ENCODE measurements around the gene CRKL.

The CRKL gene

GRCh38 chr22:20997536-20998257, 80.5 kb downstream of the CRKL start:
- peaks cover 16% of the 10 kb centered on the region for H3K4me1 Mint-ChIP-seq
- TF ChIP-seq CTCF (IDR thresholded peaks at IDR 0.05; ENCODE audit: unreplicated experiment in 3 of 3): no peak
- no peak overlapping the region for H3K4me3 Mint-ChIP-seq
- no peaks in the 10 kb centered on the region for H3K9me3 Mint-ChIP-seq
- no peaks in the 10 kb centered on the region for H3K27me3 Mint-ChIP-seq (ENCODE audit: low read depth)
- peaks cover 9% of the 10 kb centered on the region for H3K36me3 Mint-ChIP-seq (ENCODE audit: low read depth)
- no peak overlapping the region for H3K27ac Mint-ChIP-seq

- Mint-ChIP-seq H3K4me3 (peak overlapping the region; percentile 38 to 70 (median 68)), H3K36me3 (ENCODE audit: low read depth) (peaks cover 9% of the 10 kb centered on the region), H3K27ac (peak overlapping the region in 1 of 3 experiments; percentile 51), H3K27me3 (ENCODE audit: low read depth) (no peaks in the 10 kb centered on the region), H3K9me3 (no peaks in the 10 kb centered on the region), H3K4me1 (peaks cover 26% of the 10 kb centered on the region)
- TF ChIP-seq CTCF (IDR thresholded peaks at IDR 0.05; ENCODE audit: unreplicated experiment in 3 of 3): no peak
These were observed 81.5 kb downstream of the CRKL start for GRCh38 chr22:20998411-20999336.

GRCh38 chr22:20999350-21000206, 82.4 kb downstream of the CRKL start:
- peaks cover 9% of the 10 kb centered on the region for H3K36me3 Mint-ChIP-seq (ENCODE audit: low read depth)
- H3K4me3 Mint-ChIP-seq: peak overlapping the region; percentile 74 to 97 (median 93)
- peaks cover 27% of the 10 kb centered on the region for H3K4me1 Mint-ChIP-seq
- no peaks in the 10 kb centered on the region for H3K9me3 Mint-ChIP-seq
- H3K27ac Mint-ChIP-seq: no peak overlapping the region
- H3K27me3 Mint-ChIP-seq (ENCODE audit: low read depth): no peaks in the 10 kb centered on the region
- TF ChIP-seq CTCF (IDR thresholded peaks at IDR 0.05; ENCODE audit: unreplicated experiment in 3 of 3): no peak

- no peaks in the 10 kb centered on the region for H3K9me3 Mint-ChIP-seq
- peaks cover 27% of the 10 kb centered on the region for H3K4me1 Mint-ChIP-seq
- no peaks in the 10 kb centered on the region for H3K27me3 Mint-ChIP-seq (ENCODE audit: low read depth)
- TF ChIP-seq CTCF (IDR thresholded peaks at IDR 0.05; ENCODE audit: unreplicated experiment in 3 of 3): no peak
- peaks cover 9% of the 10 kb centered on the region for H3K36me3 Mint-ChIP-seq (ENCODE audit: low read depth)
- peak overlapping the region; percentile 93 to 97 (median 95) for H3K4me3 Mint-ChIP-seq
- peak overlapping the region; percentile 33 to 99 (median 99) for H3K27ac Mint-ChIP-seq
These were observed 83.2 kb downstream of the CRKL start for GRCh38 chr22:21000207-21000986.

GRCh38 chr22:21000987-21001600, 83.9 kb downstream of the CRKL start:
- Mint-ChIP-seq H3K9me3 (no peaks in the 10 kb centered on the region), H3K36me3 (ENCODE audit: low read depth) (peaks cover 8% of the 10 kb centered on the region), H3K4me3 (peak overlapping the region; percentile 93 to 97 (median 95)), H3K27me3 (ENCODE audit: low read depth) (no peaks in the 10 kb centered on the region), H3K4me1 (peaks cover 27% of the 10 kb centered on the region), H3K27ac (peak overlapping the region; percentile 99)
- TF ChIP-seq CTCF (IDR thresholded peaks at IDR 0.05; ENCODE audit: unreplicated experiment in 3 of 3): no peak

Data from nephron (organoid).